K562 (cell line): ENCODE data around the gene GJA4. TPM values are rescaled to one million over a fixed set of nuclear protein-coding genes. Genes with fewer than 3 reads are reported as not detected.

ENCODE experiments used
- BACH1 ChIP-seq: fragments of 200-800 bp; sonication (Bioruptor generic); IDR thresholded peaks from 2 replicates; pipeline ENCODE4 v1.6.1; 2016; ENCODE audit warnings: missing genetic modification characterization, missing compliant biosample characterization
- CBX2 ChIP-seq: fragments of 200-600 bp; sonication (generic); IDR thresholded peaks from one replicate; pipeline ENCODE4 v1.6.1; 2012; ENCODE audit warnings: mild to moderate bottlenecking, low read length, inconsistent platforms; ENCODE audit not compliant: insufficient read depth, poor library complexity, severe bottlenecking
- ELF1 ChIP-seq: fragments of 200-800 bp; sonication (Bioruptor generic); IDR thresholded peaks from 2 replicates; pipeline ENCODE4 v1.6.1; 2016; ENCODE audit warnings: missing genetic modification characterization, missing compliant biosample characterization
- EP300 ChIP-seq: IDR thresholded peaks from 2 replicates; pipeline ENCODE4 v1.6.1; 2012; ENCODE audit warnings: low read length, improper control_type of control experiment
- HDAC1 ChIP-seq, 2 experiments: fragments of 450-650 bp; IDR thresholded peaks; 2 replicates each; pipeline ENCODE4 v1.6.1; 2016 to 2017; ENCODE audit warnings: inconsistent platforms in 1 of 2, mild to moderate bottlenecking in 1 of 2, moderate library complexity in 1 of 2
- MAX ChIP-seq: sonication (generic); formaldehyde crosslinking; IDR thresholded peaks from 2 replicates; pipeline ENCODE4 v1.9.0; 2022; ENCODE audit warnings: mild to moderate bottlenecking, missing genetic modification reagents
- MECOM ChIP-seq: fragments of 250-450 bp; sonication (Bioruptor Pico); IDR thresholded peaks from 2 replicates; pipeline ENCODE4 v1.8.0; 2022; ENCODE audit warnings: inconsistent platforms
- MYC ChIP-seq, 2 experiments: fragments of 250-450 bp in 1 of 2; sonication (Bioruptor Pico) in 1 of 2; IDR thresholded peaks; 2 replicates each; pipeline versions ENCODE4 v1.5.1 to v1.6.1; 2012 to 2021; ENCODE audit warnings: low read depth in 2 of 2, borderline replicate concordance in 1 of 2, improper control_type of control experiment in 1 of 2, low read length in 1 of 2, mild to moderate bottlenecking in 1 of 2, moderate library complexity in 1 of 2
- NBN ChIP-seq: fragments of 450-650 bp; IDR thresholded peaks from 2 replicates; pipeline ENCODE4 v1.6.1; 2016; ENCODE audit warnings: low read depth, mild to moderate bottlenecking
- NFIC ChIP-seq: fragments of 450-650 bp; IDR thresholded peaks from 2 replicates; pipeline ENCODE4 v1.6.1; 2017; ENCODE audit warnings: mild to moderate bottlenecking, inconsistent platforms
- POLR3A ChIP-seq: IDR thresholded peaks from 2 replicates; pipeline ENCODE4 v1.6.1; 2011; ENCODE audit warnings: borderline replicate concordance, mild to moderate bottlenecking, moderate library complexity; ENCODE audit not compliant: insufficient read length, insufficient read depth; ENCODE audit errors: extremely low read depth
- PTBP1 ChIP-seq: fragments of 200-400 bp; formaldehyde crosslinking; IDR thresholded peaks from 2 replicates; pipeline ENCODE4 v1.6.1; 2017; ENCODE audit warnings: low read depth, low read length
- RAD51 ChIP-seq: fragments of 450-650 bp; IDR thresholded peaks from 2 replicates; pipeline ENCODE4 v1.7.1; 2016; ENCODE audit warnings: low read depth, mild to moderate bottlenecking, borderline replicate concordance
- SREBF2 ChIP-seq: sonication (generic); formaldehyde crosslinking; IDR thresholded peaks from 2 replicates; pipeline ENCODE4 v1.4.0; 2020; ENCODE audit warnings: mild to moderate bottlenecking, missing genetic modification reagents
- STAG1 ChIP-seq: sonication (generic); formaldehyde crosslinking; IDR thresholded peaks from 2 replicates; pipeline ENCODE4 v1.5.0; 2020; ENCODE audit warnings: missing genetic modification reagents, borderline replicate concordance
- TSC22D4 ChIP-seq: fragments of 450-650 bp; IDR thresholded peaks from 2 replicates; pipeline ENCODE4 v1.6.1; 2016; ENCODE audit warnings: missing genetic modification characterization, missing biosample characterization, control low read depth
- ZNF140 ChIP-seq: fragments of 250-450 bp; sonication (Bioruptor Pico); IDR thresholded peaks from 2 replicates; pipeline ENCODE4 v1.8.0; 2021; ENCODE audit warnings: moderate library complexity, mild to moderate bottlenecking, inconsistent platforms
- ZNF436 ChIP-seq: fragments of 250-450, 450-650 bp; sonication (Bioruptor Pico); formaldehyde crosslinking; IDR thresholded peaks from 2 replicates; pipeline ENCODE4 v1.7.0; 2020; ENCODE audit warnings: mild to moderate bottlenecking
- polyA plus RNA-seq, 8 experiments: library from polyadenylated mRNA; depleted of rRNA in 4 of 8; stranded (reverse) in 5 of 8; unstranded in 3 of 8; fragments of >200 nt; fragmentation: Nextera tagmentation in 2 of 8; fragmentation: Illumina TruSeq in 1 of 8; extraction: Ambion mirVana in 2 of 8; extraction: Trizol in 1 of 8; gene quantifications; 2 replicates each; pipeline versions ENCODE4 v1.2.1 to v1.2.3, GENCODE V29; 2011 to 2014; ENCODE audit warnings: inconsistent platforms in 1 of 8, missing spikeins in 1 of 8
- total RNA-seq, 7 experiments: library from RNA; depleted of rRNA in 6 of 7; stranded (reverse); fragments of >200 nt in 6 of 7; fragmentation: Illumina TruSeq in 2 of 7; extraction: Trizol in 2 of 7; gene quantifications; 2 replicates each; pipeline versions ENCODE4 v1.2.1 to v1.2.3, GENCODE V29; 2011 to 2021; ENCODE audit warnings: low replicate concordance in 1 of 7
- TF ChIP-seq, protein P1 (sequence below), 2 experiments: fragments of 450-650 bp; IDR thresholded peaks; 2 replicates each; pipeline ENCODE4 v1.6.1; 2018; ENCODE audit warnings: mild to moderate bottlenecking in 2 of 2, low read depth in 1 of 2; ENCODE audit not compliant: partially characterized antibody in 2 of 2
- TF ChIP-seq, protein P2 (sequence below): fragments of 250-450 bp; sonication (Bioruptor Pico); IDR thresholded peaks from 2 replicates; pipeline ENCODE4 v1.5.0; 2020; ENCODE audit warnings: mild to moderate bottlenecking

Gene GJA4
- total and polyA plus RNA-seq, 9 of the 15 experiments (the other 6 are each of a cell fraction or from before 2014, with no cell fraction given), result 0.16 to 0.24 TPM; not detected in 7

- TF ChIP-seq, protein P1, sequence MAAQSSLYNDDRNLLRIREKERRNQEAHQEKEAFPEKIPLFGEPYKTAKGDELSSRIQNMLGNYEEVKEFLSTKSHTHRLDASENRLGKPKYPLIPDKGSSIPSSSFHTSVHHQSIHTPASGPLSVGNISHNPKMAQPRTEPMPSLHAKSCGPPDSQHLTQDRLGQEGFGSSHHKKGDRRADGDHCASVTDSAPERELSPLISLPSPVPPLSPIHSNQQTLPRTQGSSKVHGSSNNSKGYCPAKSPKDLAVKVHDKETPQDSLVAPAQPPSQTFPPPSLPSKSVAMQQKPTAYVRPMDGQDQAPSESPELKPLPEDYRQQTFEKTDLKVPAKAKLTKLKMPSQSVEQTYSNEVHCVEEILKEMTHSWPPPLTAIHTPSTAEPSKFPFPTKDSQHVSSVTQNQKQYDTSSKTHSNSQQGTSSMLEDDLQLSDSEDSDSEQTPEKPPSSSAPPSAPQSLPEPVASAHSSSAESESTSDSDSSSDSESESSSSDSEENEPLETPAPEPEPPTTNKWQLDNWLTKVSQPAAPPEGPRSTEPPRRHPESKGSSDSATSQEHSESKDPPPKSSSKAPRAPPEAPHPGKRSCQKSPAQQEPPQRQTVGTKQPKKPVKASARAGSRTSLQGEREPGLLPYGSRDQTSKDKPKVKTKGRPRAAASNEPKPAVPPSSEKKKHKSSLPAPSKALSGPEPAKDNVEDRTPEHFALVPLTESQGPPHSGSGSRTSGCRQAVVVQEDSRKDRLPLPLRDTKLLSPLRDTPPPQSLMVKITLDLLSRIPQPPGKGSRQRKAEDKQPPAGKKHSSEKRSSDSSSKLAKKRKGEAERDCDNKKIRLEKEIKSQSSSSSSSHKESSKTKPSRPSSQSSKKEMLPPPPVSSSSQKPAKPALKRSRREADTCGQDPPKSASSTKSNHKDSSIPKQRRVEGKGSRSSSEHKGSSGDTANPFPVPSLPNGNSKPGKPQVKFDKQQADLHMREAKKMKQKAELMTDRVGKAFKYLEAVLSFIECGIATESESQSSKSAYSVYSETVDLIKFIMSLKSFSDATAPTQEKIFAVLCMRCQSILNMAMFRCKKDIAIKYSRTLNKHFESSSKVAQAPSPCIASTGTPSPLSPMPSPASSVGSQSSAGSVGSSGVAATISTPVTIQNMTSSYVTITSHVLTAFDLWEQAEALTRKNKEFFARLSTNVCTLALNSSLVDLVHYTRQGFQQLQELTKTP (IDR thresholded peaks at IDR 0.05; ENCODE audit: low read depth in 1 of 2, partially characterized antibody in 2 of 2), result peak in 1 of 2 experiments; percentile 58
- TF ChIP-seq EP300, result peak; percentile 90
- TF ChIP-seq, protein P2, sequence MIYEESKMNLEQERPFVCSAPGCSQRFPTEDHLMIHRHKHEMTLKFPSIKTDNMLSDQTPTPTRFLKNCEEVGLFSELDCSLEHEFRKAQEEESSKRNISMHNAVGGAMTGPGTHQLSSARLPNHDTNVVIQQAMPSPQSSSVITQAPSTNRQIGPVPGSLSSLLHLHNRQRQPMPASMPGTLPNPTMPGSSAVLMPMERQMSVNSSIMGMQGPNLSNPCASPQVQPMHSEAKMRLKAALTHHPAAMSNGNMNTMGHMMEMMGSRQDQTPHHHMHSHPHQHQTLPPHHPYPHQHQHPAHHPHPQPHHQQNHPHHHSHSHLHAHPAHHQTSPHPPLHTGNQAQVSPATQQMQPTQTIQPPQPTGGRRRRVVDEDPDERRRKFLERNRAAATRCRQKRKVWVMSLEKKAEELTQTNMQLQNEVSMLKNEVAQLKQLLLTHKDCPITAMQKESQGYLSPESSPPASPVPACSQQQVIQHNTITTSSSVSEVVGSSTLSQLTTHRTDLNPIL, result no peak
- TF ChIP-seq POLR3A, result no peak
- peak; percentile 61; the same call in 1 of the 2 replicates for TF ChIP-seq NBN
- TF ChIP-seq PTBP1, result peak; percentile 87; the same call in 1 of the 2 replicates
- TF ChIP-seq TSC22D4 (tag), result no peak
- TF ChIP-seq ELF1, result peak; percentile 40; the same call in 1 of the 2 replicates
- peak; percentile 97 for TF ChIP-seq NFIC
- peak; percentile 70 for TF ChIP-seq BACH1 (tag)
- TF ChIP-seq STAG1, result no peak
- no peak for TF ChIP-seq ZNF436 (CRISPR knock-in tag)
- TF ChIP-seq MECOM (CRISPR knock-in tag), result peak; percentile 86
- peak; percentile 74 for TF ChIP-seq MAX
- no peak for TF ChIP-seq ZNF140 (CRISPR knock-in tag)
- peak; percentile 28; the same call in 1 of the 2 replicates for TF ChIP-seq RAD51
- no peak for TF ChIP-seq CBX2
- TF ChIP-seq HDAC1 (IDR thresholded peaks at IDR 0.05), result peak; percentile 77 to 92; a peak in 3 of 4 replicates
- no peak for TF ChIP-seq SREBF2
- peak; percentile 63; the same call in 1 of the 2 replicates for TF ChIP-seq MYC (IDR thresholded peaks at IDR 0.05; ENCODE audit: low read depth, low read length)
- TF ChIP-seq MYC (CRISPR knock-in tag; IDR thresholded peaks at IDR 0.05; ENCODE audit: borderline replicate concordance, low read depth), result no peak
Measured at GRCh38 chr1:34843392-34844251, 50.8 kb downstream of the GJA4 start (continued).
